Measurements from ENCODE around the gene ATRNL1. TPM values are rescaled to one million over a fixed set of nuclear protein-coding genes. Genes with fewer than 3 reads are reported as not detected.
"Not testable (repeated sequence)": the region's sequence is repeated elsewhere in the genome, so short reads cannot be mapped to it uniquely, and the experiment has no call there.

ATRNL1 gene
- total RNA-seq, 1 donor from 2014 or later: 2.9 TPM

- intact Hi-C loops (cut with micrococcal nuclease): no loop called here
- Histone ChIP-seq H3K9me3 (replicated peaks) (peaks cover 18% of the 10 kb centered on the region), H3K27me3 (ENCODE audit: low read depth) (no peaks in the 10 kb centered on the region), H3K4me1 (no peaks in the 10 kb centered on the region), H3K36me3 (no peaks in the 10 kb centered on the region), H3K4me3 (no peak overlapping the region), H3K27ac (replicated peaks) (no peak overlapping the region)
- DNase-seq: no peak
- TF ChIP-seq CTCF (IDR thresholded peaks at IDR 0.05; ENCODE audit: borderline replicate concordance): no peak
These were observed 235.2 kb downstream of the ATRNL1 start for GRCh38 chr10:115328331-115328730.

- no peaks in the 10 kb centered on the region for H3K36me3 ChIP-seq
- no peaks in the 10 kb centered on the region for H3K4me1 ChIP-seq
- TF ChIP-seq CTCF (IDR thresholded peaks at IDR 0.05; ENCODE audit: borderline replicate concordance): no peak
- peaks cover 13% of the 10 kb centered on the region for H3K9me3 ChIP-seq (replicated peaks)
- no peak overlapping the region for H3K4me3 ChIP-seq
- DNase-seq: no peak
- no peaks in the 10 kb centered on the region for H3K27me3 ChIP-seq (ENCODE audit: low read depth)
- no peak overlapping the region for H3K27ac ChIP-seq (replicated peaks)
- intact Hi-C loops (cut with micrococcal nuclease): no loop called here
These were observed 242.2 kb downstream of the ATRNL1 start for GRCh38 chr10:115335366-115335765.

- no peaks in the 10 kb centered on the region for H3K27me3 ChIP-seq (ENCODE audit: low read depth)
- intact Hi-C loops (cut with micrococcal nuclease): no loop called here
- H3K36me3 ChIP-seq: no peaks in the 10 kb centered on the region
- DNase-seq: no peak
- TF ChIP-seq CTCF (IDR thresholded peaks at IDR 0.05; ENCODE audit: borderline replicate concordance): peak; percentile 59
- H3K4me1 ChIP-seq: no peaks in the 10 kb centered on the region
- peaks cover 10% of the 10 kb centered on the region for H3K9me3 ChIP-seq (replicated peaks)
- no peak overlapping the region for H3K4me3 ChIP-seq
- no peak overlapping the region for H3K27ac ChIP-seq (replicated peaks)
These were observed 262.1 kb downstream of the ATRNL1 start for GRCh38 chr10:115355162-115355760.

- H3K4me3 ChIP-seq; intact Hi-C loops (cut with micrococcal nuclease); DNase-seq; H3K27me3 ChIP-seq (ENCODE audit: low read depth); H3K27ac ChIP-seq (replicated peaks); H3K36me3 ChIP-seq; H3K4me1 ChIP-seq: not testable (repeated sequence)
- H3K9me3 ChIP-seq (replicated peaks): peaks cover 15% of the 10 kb centered on the region
These were observed 274.8 kb downstream of the ATRNL1 start for GRCh38 chr10:115367920-115368319.

GRCh38 chr10:115379064-115379463, 285.9 kb downstream of the ATRNL1 start:
- Histone ChIP-seq H3K4me3 (no peak overlapping the region), H3K36me3 (no peaks in the 10 kb centered on the region), H3K27ac (replicated peaks) (no peak overlapping the region), H3K4me1 (no peaks in the 10 kb centered on the region), H3K9me3 (replicated peaks) (peaks cover 57% of the 10 kb centered on the region), H3K27me3 (ENCODE audit: low read depth) (no peaks in the 10 kb centered on the region)
- intact Hi-C loops (cut with micrococcal nuclease): no loop called here
- no peak for TF ChIP-seq CTCF (IDR thresholded peaks at IDR 0.05; ENCODE audit: borderline replicate concordance)
- no peak for DNase-seq

- Histone ChIP-seq H3K9me3 (replicated peaks) (peaks cover 19% of the 10 kb centered on the region), H3K27me3 (ENCODE audit: low read depth) (no peaks in the 10 kb centered on the region), H3K36me3 (no peaks in the 10 kb centered on the region), H3K27ac (replicated peaks) (no peak overlapping the region), H3K4me1 (no peaks in the 10 kb centered on the region), H3K4me3 (no peak overlapping the region)
- intact Hi-C loops (cut with micrococcal nuclease): no loop called here
- no peak for DNase-seq
- TF ChIP-seq CTCF (IDR thresholded peaks at IDR 0.05; ENCODE audit: borderline replicate concordance): no peak
These were observed 291.5 kb downstream of the ATRNL1 start for GRCh38 chr10:115384665-115385064.

Data from left ventricle myocardium inferior (tissue), 1 donor.